GM18502 (cell line): Measurements from ENCODE around the gene KIAA1549.
"Not testable (repeated sequence)": the region's sequence is repeated elsewhere in the genome, so short reads cannot be mapped to it uniquely, and the experiment has no call there.

ENCODE experiments used
- ATAC-seq: cut with Tn5 transposase; IDR thresholded peaks from one replicate; pipeline ENCODE4 v1.9.1; 2021; ENCODE audit warnings: mild to moderate bottlenecking; ENCODE audit not compliant: unreplicated experiment, poor library complexity

The KIAA1549 gene

DNA sequence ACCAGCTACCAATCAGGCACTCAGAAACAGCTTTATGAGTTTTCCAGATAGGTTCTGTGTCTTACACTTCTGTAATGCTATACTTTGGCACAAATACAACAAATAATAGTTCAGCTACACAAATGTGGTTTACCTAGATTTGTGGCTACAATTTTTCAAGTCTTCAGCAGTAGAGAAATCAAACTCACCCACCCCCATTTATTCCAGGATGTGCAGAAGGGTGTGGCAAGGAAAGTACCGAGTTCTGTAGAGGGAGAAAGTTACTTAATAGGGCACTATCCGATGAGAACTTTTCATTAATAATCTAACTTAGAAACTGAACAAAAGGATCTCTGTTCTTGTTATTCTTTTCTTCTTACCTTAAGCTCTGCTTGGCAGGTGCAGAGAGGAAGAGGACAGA is 152.9 kb downstream of the KIAA1549 start:
- ATAC-seq, result no peak

DNA sequence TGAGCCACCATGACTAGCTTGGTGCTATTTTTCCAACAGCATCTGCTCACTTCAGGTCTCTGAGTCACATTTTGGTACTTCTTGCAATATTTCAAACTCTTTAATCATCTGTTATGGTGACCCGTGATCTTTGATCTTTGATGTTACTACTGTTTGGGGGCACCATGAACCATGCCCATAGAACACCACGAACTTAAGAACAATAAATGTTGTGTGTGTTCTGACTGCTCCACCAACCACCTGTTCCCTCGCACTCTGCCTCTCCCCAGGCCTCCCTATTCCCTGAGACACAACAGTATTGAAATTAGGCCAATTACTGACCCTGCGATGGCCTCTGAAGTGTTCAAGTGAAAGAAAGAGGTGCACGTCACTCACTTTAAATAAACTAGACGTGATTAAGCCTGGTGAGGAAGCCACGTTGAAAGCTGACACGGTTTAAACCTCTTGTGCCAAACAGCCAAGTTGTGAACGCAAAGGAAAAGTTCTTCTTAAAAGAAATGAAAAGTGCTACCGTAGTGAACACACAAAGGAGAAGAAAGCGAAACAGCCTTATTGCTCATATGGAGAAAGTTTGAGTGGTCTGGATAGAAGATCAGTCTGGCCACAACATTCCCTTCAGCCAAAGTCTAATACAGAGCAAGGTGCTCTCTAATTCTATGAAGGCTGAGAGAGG is 156.0 kb downstream of the KIAA1549 start:
- no peak for ATAC-seq

GRCh38 chr7:138822867-138823535 is 158.2 kb downstream of the KIAA1549 start:
- no peak for ATAC-seq

DNA sequence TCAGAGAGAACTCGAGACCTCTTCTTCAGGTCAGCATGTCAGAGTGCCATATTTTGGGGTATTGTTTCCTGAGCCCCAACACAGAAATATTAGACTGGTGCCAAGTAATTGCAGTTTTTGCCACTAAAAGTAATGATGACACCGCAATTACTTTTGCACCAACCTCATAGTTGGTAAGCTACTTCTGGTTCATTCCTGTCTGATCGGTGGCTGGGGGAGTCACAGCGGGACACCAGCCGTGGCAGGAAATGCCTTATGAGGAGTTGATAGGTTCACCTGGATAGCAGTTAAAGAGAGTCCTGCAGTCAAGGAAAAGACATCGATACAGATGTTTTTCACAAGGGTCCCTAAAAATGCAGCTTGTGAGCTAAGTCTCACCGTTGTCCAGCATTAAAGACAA is 159.3 kb downstream of the KIAA1549 start:
- ATAC-seq, result no peak

- ATAC-seq, result no peak
These were observed 161.6 kb downstream of the KIAA1549 start for GRCh38 chr7:138819625-138820024.

- no peak for ATAC-seq
These were observed 164.5 kb downstream of the KIAA1549 start for GRCh38 chr7:138816650-138817049.

DNA sequence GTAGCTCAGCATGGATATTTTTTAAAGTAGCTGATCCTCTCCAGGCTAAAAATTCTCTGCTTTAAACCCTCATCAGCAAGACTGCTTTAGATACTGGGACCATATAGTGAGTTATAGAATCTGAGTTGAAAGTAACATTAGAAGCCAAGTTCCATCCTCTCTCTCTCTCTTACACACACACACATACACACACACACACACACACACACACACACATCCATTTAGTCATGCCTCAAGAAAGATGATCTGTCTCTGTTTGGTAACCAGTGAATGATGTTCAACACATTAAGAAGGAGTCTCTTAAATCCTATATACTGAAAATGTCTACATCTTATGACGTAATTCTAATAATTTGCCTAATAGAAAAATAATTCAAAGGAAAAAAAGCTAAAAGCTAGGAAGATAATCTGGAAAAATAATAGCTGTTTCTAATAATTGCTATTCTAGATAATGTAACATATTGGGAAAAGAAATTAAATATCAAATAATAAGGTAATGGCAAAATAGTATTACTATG is 166.3 kb downstream of the KIAA1549 start:
- no peak for ATAC-seq

- ATAC-seq, result no peak
These were observed 167.2 kb downstream of the KIAA1549 start for GRCh38 chr7:138813945-138814344.

- ATAC-seq, result not testable (repeated sequence)
These were observed 169.9 kb downstream of the KIAA1549 start for GRCh38 chr7:138811327-138811726.

GRCh38 chr7:138809346-138809745 is 171.8 kb downstream of the KIAA1549 start:
- ATAC-seq, result no peak

- no peak for ATAC-seq
These were observed 176.6 kb downstream of the KIAA1549 start for GRCh38 chr7:138804618-138805017.

DNA sequence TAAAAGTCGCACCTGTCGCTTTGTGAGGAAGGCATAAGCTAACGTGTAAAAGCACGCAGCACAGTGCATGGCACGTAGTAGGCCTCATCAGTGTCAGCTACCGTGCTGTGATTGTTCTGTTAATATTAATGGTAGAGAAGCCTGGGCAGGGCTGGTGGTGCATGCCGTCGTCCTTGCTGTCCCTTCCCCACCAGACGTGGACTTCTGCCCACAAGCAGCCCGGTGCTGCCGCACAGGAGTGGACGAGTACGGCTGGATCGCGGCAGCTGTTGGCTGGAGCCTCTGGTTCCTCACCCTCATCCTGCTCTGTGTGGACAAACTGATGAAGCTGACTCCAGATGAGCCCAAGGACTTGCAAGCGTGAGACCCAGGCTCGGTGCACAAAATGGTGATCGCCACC is 178.5 kb downstream of the KIAA1549 start:
- no peak for ATAC-seq

DNA sequence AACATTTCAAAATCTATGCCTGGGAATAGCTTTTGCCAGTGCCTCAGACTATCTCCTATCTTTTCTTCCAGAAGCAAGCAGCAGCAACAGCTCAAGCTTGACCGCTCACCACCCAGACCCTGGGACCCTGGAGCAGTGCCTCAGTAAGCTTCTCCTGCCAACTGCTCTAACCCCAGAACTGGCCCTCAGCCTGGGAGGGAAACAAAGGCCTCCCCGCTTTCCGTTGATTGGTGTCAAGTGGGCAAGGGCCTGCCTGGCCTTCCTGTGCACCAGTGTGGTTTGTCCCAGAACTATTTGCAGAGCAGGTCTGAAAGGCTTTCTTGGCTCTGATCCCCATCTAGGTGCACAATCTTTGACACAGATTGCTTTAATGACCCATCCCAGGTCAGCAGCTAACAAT is 179.9 kb downstream of the KIAA1549 start:
- no peak for ATAC-seq

DNA sequence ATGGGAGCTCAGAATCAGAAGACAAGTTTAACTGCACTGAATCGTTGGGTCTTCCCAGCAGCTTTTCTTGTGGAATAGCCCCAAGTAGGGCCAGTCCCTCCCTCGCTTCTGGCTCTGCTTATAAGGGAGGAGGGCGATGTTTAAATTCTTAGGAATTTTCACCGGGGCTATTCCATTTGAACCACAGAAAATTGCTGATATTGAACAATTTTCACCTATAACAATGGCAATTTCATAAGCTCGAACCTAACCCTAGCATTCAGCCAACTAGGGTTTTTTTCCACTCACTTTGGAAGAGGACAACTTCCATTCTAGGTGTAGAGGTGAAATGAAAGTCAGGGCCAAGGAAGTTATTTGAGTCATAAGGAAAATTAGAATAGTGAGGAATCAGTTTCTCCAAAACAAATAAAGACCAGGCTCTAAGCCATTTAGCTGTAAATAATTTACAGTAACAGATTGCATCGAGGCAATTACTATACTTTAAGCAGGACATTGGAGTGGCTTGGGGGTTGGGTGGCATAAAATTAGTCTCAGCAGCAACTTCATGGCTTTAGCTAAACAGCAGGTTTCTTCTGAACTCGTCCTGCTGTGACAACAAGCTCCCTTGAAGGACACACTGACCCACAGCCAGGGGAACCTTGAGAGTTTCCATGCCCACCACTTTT is 181.7 kb downstream of the KIAA1549 start:
- no peak for ATAC-seq

DNA sequence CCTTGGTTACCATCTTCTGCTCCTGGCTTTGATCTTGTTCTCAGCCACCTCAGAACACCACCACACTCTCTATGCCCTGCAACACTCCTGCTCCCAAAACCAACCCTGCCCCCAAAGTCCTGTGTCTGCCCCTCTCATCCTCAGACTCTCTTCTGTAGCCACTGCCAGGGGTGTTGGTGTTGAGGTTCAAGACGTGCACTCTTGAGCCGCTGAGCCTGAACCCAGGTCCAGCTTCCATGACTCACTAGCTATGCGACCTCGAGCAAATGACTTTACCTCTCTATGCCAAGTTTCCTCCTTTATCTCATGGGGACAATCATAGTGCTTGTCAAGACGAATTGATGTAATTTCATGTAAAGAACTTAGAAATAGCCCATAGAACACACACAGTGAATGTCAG is 182.4 kb downstream of the KIAA1549 start:
- no peak for ATAC-seq

- ATAC-seq, result no peak
These were observed 183.4 kb downstream of the KIAA1549 start, which contains the start of the genes ATP6V0A4 and TMEM213 for GRCh38 chr7:138797715-138798320. Gene ATP6V0A4 (minus strand): TSS chr7:138798196. CDS start chr7:138771247, 26,949 bp downstream. Gene TMEM213 (plus strand): TSS chr7:138797994. CDS start chr7:138798105, 111 bp downstream.

DNA sequence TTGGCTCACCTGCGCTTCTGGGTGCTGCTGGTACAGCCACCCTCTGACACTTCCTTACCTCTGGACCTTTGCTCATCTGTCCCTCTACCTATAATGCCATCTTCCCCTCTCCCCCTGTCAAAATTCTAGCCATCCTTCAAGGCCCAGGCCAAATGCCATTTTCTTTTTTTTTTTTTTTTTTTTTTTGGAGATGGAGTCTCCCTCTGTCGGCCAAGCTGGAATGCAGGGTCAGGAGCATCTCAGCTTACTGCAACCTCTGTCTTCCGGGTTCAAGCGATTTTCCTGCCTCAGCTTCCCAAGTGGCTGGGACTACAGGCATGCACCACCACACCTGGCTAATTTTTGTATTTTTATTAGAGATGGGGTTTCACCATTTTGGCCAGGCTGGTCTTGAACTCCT is 184.1 kb downstream of the KIAA1549 start:
- ATAC-seq, result not testable (repeated sequence)

DNA sequence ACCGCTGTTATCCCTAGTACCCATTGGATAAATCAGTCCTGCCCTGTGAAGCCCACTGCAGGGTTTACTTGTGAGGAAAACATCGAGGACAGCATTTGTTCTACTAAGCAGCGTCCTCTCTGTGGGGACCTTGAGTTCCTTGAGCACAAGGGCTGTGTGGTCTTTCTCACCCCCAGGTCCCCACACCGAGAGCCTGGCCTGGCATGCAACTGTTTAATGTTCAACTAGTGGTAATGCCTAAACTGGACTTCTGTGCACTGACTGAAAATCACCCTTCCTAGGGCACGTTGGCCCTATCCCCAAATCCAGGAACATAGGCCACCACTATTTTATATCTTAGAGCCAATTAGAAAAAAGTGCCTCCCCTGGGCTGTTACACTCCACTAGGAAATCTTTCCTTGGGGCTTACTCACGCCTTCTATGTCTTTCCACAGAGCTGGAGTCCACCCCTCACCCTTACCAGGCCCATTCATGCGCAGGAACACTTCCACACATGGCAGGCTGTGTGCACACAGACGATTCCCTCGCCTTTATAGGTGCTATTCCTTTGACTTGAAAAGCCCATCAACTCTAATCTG is 185.1 kb downstream of the KIAA1549 start:
- ATAC-seq, result no peak

DNA sequence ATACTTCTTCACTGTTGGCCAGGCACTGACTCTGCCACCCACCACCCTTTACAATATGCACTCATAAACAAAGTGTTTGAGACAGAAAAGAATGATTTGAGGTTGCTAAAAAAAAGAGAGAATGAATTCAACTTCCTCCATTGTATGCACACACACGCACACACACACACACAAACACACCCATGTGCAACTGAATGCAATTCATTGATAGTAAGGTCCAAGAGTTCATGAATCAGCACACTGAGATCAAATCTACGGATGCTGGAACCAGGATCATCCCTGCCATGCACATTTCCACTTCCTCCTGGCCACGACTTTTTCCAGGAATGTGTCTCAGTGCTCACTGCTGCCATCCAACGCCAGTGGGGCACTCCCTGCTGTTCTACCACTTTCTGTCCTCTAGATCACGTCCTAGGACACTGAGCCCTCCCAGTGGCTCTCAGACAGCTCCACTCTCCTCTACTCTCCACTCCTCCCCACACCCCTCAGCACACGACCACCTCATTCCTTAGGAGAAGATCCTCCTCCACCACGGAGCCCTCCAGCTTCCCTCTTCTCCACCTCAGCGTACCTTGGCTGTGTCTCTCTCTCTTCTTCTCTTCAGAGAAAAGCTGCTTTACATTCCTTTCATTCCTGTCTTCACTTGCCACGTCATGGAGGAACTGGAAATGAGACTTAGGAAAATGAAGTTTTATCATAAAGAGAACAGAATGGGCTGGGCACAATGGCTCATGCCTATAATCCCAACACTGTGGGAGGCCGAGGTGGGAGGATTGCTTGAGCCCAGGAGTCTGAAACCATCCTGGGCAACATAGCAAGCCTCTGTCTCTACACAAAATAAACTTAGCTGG is 195.4 kb downstream of the KIAA1549 start:
- ATAC-seq, result no peak
